Mammary epithelial cell (primary cell): ENCODE results near the gene AADAT.

Source experiments
- CTCF ChIP-seq, 2 donors: IDR thresholded peaks in 1 of 2; conservative IDR thresholded peaks in 1 of 2; 2 replicates each; pipeline ENCODE4 v1.5.1; 2011 to 2012; ENCODE audit warnings: inconsistent platforms in 2 of 2, low read length in 2 of 2, mild to moderate bottlenecking in 2 of 2, control low read depth in 1 of 2, low read depth in 1 of 2; ENCODE audit not compliant: insufficient read depth in 1 of 2; ENCODE audit errors: extremely low read depth in 1 of 2
- EZH2 ChIP-seq: IDR thresholded peaks from 2 replicates; pipeline ENCODE4 v1.6.1; 2012; ENCODE audit warnings: low read length, inconsistent platforms, borderline replicate concordance

DNA sequence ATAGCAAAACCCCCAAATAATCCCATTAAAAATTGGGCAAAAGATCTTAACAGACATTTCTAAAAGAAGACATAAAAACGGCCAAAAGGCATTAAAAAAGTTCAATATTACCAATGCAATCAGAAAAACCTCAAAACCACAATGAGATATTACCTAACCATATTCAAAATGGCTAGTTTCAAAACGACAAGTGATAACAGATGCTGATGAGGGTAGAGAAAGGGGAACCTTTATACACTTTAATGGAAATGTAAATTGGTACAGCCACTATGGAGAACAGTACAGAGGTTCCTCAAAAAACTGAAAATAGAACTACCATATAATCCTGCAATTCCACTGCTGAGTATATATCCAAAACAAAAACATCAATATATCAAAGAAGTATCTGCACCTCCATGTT, 6.2 kb downstream of the AADAT start:
- TF ChIP-seq CTCF (conservative IDR thresholded peaks at IDR 0.05 in 1 of 2, IDR thresholded peaks at IDR 0.05 in 1 of 2; ENCODE audit: extremely low read depth in 1 of 2, insufficient read depth in 1 of 2, low read depth in 1 of 2, low read length in 2 of 2): no peak
- TF ChIP-seq EZH2: no peak
